Neural cell (in vitro differentiated cells): Measurements from ENCODE around the gene LSM12.

Source experiments
- EP300 ChIP-seq: fragments of 450-650 bp; conservative IDR thresholded peaks from 2 replicates; pipeline ENCODE4 v1.6.1; 2014; ENCODE audit warnings: antibody characterized with exemption, mild to moderate bottlenecking, moderate library complexity; ENCODE audit not compliant: poor library complexity, severe bottlenecking
- EZH2 ChIP-seq: fragments of 200-600, 300-800 bp; shearing (Covaris generic), sonication (generic); IDR thresholded peaks from 2 replicates; pipeline ENCODE4 v1.6.1; 2014; ENCODE audit warnings: antibody characterized with exemption, low read length, borderline replicate concordance, mild to moderate bottlenecking; ENCODE audit not compliant: insufficient read depth, poor library complexity, severe bottlenecking
- MXI1 ChIP-seq: fragments of 450-650 bp; conservative IDR thresholded peaks from 2 replicates; pipeline ENCODE4 v1.6.1; 2014; ENCODE audit warnings: antibody characterized with exemption, mild to moderate bottlenecking; ENCODE audit not compliant: poor library complexity, severe bottlenecking
- POLR2AphosphoS5 ChIP-seq: IDR thresholded peaks from 2 replicates; pipeline ENCODE4 v1.6.1; 2012
- RAD21 ChIP-seq: fragments of 450-650 bp; conservative IDR thresholded peaks from 2 replicates; pipeline ENCODE4 v1.6.1; 2014; ENCODE audit warnings: antibody characterized with exemption, mild to moderate bottlenecking, moderate library complexity
- SMC3 ChIP-seq: fragments of 450-650 bp; conservative IDR thresholded peaks from 2 replicates; pipeline ENCODE4 v1.6.1; 2014; ENCODE audit warnings: antibody characterized with exemption, mild to moderate bottlenecking, moderate library complexity; ENCODE audit not compliant: poor library complexity
- TAF1 ChIP-seq: IDR thresholded peaks from 2 replicates; pipeline ENCODE4 v1.6.1; 2012; ENCODE audit warnings: low read depth
- TF ChIP-seq, protein P1 (sequence below): IDR thresholded peaks from 2 replicates; pipeline ENCODE4 v1.6.1; 2012; ENCODE audit warnings: borderline replicate concordance
- TF ChIP-seq, protein P2 (sequence below): fragments of 450-650 bp; IDR thresholded peaks from 2 replicates; pipeline ENCODE4 v1.5.1; 2014; ENCODE audit warnings: antibody characterized with exemption, mild to moderate bottlenecking, moderate library complexity; ENCODE audit not compliant: poor library complexity, severe bottlenecking

DNA sequence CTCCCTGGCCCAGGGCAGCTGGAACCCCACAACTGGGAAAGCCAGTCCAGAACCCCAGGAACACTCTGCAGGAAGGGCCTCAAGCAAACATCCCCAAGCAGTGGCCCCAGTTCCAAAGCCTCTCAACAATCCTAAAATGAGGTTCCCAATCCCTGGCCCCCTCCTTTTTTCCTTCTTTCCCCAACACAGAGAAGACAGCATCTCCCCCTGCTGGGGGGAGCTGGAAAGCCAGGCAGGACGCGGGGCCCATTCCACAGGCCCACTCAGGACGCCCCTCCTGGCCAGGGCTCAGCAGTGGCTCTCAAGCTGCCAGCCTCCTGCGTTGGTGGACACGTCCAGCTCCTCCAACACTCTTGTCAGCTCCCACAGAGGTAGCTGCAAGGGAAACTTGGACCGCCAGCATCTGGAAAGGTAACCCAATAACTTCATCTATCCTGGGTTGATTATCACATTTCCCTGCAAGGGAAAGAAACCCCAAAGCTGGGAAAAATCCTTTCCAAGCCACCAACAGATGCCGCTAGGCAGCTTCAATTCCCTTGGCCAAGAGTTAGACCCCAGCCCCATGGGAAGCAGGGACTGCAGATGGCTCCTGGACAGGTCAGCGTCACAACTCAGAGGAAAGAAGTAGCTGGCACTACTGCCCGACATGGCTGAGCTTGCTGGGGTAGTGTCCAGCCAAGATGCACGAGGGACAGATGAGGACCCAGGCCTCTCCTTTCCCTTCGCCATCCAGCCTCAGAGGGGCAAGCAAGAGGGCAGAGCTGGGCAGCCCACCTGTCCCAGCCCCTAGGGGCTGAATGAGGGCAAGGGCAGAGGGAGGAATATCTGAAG lies 49.3 kb upstream of the LSM12 start:
- TF ChIP-seq, protein P1, sequence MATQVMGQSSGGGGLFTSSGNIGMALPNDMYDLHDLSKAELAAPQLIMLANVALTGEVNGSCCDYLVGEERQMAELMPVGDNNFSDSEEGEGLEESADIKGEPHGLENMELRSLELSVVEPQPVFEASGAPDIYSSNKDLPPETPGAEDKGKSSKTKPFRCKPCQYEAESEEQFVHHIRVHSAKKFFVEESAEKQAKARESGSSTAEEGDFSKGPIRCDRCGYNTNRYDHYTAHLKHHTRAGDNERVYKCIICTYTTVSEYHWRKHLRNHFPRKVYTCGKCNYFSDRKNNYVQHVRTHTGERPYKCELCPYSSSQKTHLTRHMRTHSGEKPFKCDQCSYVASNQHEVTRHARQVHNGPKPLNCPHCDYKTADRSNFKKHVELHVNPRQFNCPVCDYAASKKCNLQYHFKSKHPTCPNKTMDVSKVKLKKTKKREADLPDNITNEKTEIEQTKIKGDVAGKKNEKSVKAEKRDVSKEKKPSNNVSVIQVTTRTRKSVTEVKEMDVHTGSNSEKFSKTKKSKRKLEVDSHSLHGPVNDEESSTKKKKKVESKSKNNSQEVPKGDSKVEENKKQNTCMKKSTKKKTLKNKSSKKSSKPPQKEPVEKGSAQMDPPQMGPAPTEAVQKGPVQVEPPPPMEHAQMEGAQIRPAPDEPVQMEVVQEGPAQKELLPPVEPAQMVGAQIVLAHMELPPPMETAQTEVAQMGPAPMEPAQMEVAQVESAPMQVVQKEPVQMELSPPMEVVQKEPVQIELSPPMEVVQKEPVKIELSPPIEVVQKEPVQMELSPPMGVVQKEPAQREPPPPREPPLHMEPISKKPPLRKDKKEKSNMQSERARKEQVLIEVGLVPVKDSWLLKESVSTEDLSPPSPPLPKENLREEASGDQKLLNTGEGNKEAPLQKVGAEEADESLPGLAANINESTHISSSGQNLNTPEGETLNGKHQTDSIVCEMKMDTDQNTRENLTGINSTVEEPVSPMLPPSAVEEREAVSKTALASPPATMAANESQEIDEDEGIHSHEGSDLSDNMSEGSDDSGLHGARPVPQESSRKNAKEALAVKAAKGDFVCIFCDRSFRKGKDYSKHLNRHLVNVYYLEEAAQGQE: no peak
- peak; percentile 52 for TF ChIP-seq RAD21
- TF ChIP-seq, protein P2, sequence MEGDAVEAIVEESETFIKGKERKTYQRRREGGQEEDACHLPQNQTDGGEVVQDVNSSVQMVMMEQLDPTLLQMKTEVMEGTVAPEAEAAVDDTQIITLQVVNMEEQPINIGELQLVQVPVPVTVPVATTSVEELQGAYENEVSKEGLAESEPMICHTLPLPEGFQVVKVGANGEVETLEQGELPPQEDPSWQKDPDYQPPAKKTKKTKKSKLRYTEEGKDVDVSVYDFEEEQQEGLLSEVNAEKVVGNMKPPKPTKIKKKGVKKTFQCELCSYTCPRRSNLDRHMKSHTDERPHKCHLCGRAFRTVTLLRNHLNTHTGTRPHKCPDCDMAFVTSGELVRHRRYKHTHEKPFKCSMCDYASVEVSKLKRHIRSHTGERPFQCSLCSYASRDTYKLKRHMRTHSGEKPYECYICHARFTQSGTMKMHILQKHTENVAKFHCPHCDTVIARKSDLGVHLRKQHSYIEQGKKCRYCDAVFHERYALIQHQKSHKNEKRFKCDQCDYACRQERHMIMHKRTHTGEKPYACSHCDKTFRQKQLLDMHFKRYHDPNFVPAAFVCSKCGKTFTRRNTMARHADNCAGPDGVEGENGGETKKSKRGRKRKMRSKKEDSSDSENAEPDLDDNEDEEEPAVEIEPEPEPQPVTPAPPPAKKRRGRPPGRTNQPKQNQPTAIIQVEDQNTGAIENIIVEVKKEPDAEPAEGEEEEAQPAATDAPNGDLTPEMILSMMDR: peak; percentile 58
- TF ChIP-seq POLR2AphosphoS5: no peak
- no peak for TF ChIP-seq EZH2
- TF ChIP-seq EP300: no peak
- TF ChIP-seq SMC3: peak; percentile 49
- no peak for TF ChIP-seq TAF1
- TF ChIP-seq MXI1: no peak
